ENCODE measurements around the gene SLC35A2.

DNA sequence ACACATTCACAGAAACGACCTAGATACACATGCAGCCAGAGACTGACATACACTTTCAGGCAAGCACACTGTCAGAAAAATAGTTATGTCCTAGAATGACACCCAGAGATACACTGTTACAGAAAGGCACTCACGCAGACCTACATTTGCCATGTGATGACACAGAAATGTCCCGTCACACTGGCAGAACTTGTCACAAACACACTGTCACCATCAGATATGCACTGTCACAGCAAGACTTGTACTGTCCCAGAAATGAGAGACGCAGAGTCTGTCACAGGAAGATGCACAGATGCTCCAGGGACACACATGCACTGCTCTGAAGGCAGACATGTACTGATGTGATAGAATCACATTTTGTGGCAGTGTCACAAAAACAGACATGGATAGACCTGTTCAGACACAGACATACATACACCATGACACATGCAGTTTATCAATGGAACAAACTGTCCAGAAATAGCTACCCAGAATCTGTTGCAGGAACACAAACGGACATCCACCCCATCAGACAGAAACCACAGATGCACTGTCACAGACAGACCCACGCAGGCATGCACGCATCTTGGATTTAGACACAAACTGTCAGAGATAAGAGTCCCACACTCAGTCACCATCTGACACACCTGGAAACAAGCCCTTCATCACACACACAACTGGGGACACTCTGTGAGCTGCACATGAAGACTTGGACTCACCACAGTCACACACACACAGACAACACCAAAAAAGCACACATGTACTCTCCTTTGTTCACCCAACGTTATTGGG, 8.7 kb upstream of the SLC35A2 start:
- TF ChIP-seq MXI1 (IDR thresholded peaks at IDR 0.05; ENCODE audit: borderline replicate concordance, low read depth, low read length) (no peak), RFX5 (IDR thresholded peaks at IDR 0.05; ENCODE audit: low read depth, low read length) (no peak), POLR2A (IDR thresholded peaks at IDR 0.05; ENCODE audit: low read depth, low read length) (no peak), CHD1 (IDR thresholded peaks at IDR 0.05; ENCODE audit: low read depth, low read length) (no peak), CEBPB (IDR thresholded peaks at IDR 0.05; ENCODE audit: low read depth, low read length) (no peak), MAZ (IDR thresholded peaks at IDR 0.05; ENCODE audit: borderline replicate concordance, low read depth, low read length) (no peak), BHLHE40 (IDR thresholded peaks at IDR 0.05; ENCODE audit: low read depth, low read length) (no peak)
- TF ChIP-seq, protein P1, sequence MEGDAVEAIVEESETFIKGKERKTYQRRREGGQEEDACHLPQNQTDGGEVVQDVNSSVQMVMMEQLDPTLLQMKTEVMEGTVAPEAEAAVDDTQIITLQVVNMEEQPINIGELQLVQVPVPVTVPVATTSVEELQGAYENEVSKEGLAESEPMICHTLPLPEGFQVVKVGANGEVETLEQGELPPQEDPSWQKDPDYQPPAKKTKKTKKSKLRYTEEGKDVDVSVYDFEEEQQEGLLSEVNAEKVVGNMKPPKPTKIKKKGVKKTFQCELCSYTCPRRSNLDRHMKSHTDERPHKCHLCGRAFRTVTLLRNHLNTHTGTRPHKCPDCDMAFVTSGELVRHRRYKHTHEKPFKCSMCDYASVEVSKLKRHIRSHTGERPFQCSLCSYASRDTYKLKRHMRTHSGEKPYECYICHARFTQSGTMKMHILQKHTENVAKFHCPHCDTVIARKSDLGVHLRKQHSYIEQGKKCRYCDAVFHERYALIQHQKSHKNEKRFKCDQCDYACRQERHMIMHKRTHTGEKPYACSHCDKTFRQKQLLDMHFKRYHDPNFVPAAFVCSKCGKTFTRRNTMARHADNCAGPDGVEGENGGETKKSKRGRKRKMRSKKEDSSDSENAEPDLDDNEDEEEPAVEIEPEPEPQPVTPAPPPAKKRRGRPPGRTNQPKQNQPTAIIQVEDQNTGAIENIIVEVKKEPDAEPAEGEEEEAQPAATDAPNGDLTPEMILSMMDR (conservative IDR thresholded peaks at IDR 0.05; ENCODE audit: low read depth, low read length) = no peak
- TF ChIP-seq, protein P2, sequence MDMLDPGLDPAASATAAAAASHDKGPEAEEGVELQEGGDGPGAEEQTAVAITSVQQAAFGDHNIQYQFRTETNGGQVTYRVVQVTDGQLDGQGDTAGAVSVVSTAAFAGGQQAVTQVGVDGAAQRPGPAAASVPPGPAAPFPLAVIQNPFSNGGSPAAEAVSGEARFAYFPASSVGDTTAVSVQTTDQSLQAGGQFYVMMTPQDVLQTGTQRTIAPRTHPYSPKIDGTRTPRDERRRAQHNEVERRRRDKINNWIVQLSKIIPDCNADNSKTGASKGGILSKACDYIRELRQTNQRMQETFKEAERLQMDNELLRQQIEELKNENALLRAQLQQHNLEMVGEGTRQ (IDR thresholded peaks at IDR 0.05; ENCODE audit: low read depth, low read length) = no peak

Measured in IMR-90 (cell line).